ENCODE results near the gene FOXA2. TPM values are rescaled to one million over a fixed set of nuclear protein-coding genes. Genes with fewer than 3 reads are reported as not detected.

The FOXA2 gene
- total RNA-seq, 1 donor from 2014 or later = 141 TPM

GRCh38 chr20:22623211-22623610, 38.8 kb upstream of the FOXA2 start:
- Mint-ChIP-seq H3K27me3 (no peaks in the 10 kb centered on the region), H3K4me3 (ENCODE audit: low read depth) (no peak overlapping the region), H3K36me3 (ENCODE audit: insufficient read depth) (no peaks in the 10 kb centered on the region), H3K4me1 (ENCODE audit: low read depth) (peaks cover 28% of the 10 kb centered on the region), H3K27ac (no peak overlapping the region), H3K9me3 (ENCODE audit: low read depth) (no peaks in the 10 kb centered on the region)
- no peak for DNase-seq (ENCODE audit: low spot score, unreplicated experiment)
- TF ChIP-seq, protein P1, sequence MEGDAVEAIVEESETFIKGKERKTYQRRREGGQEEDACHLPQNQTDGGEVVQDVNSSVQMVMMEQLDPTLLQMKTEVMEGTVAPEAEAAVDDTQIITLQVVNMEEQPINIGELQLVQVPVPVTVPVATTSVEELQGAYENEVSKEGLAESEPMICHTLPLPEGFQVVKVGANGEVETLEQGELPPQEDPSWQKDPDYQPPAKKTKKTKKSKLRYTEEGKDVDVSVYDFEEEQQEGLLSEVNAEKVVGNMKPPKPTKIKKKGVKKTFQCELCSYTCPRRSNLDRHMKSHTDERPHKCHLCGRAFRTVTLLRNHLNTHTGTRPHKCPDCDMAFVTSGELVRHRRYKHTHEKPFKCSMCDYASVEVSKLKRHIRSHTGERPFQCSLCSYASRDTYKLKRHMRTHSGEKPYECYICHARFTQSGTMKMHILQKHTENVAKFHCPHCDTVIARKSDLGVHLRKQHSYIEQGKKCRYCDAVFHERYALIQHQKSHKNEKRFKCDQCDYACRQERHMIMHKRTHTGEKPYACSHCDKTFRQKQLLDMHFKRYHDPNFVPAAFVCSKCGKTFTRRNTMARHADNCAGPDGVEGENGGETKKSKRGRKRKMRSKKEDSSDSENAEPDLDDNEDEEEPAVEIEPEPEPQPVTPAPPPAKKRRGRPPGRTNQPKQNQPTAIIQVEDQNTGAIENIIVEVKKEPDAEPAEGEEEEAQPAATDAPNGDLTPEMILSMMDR (IDR thresholded peaks at IDR 0.05; ENCODE audit: unreplicated experiment) = no peak

- TF ChIP-seq, protein P1 (IDR thresholded peaks at IDR 0.05; ENCODE audit: unreplicated experiment) = no peak
- Mint-ChIP-seq H3K9me3 (ENCODE audit: low read depth) (peaks cover 2% of the 10 kb centered on the region), H3K4me1 (ENCODE audit: low read depth) (peaks cover 48% of the 10 kb centered on the region), H3K4me3 (ENCODE audit: low read depth) (no peak overlapping the region), H3K36me3 (ENCODE audit: insufficient read depth) (no peaks in the 10 kb centered on the region), H3K27me3 (no peaks in the 10 kb centered on the region), H3K27ac (peak overlapping the region; percentile 82)
- DNase-seq (ENCODE audit: low spot score, unreplicated experiment) = no peak
Observed at GRCh38 chr20:22620342-22620741, 36.0 kb upstream of the FOXA2 start.

GRCh38 chr20:22619806-22620205, 35.4 kb upstream of the FOXA2 start:
- DNase-seq (ENCODE audit: low spot score, unreplicated experiment) = no peak
- H3K27ac Mint-ChIP-seq = peak overlapping the region; percentile 81
- peaks cover 48% of the 10 kb centered on the region for H3K4me1 Mint-ChIP-seq (ENCODE audit: low read depth)
- peaks cover 3% of the 10 kb centered on the region for H3K9me3 Mint-ChIP-seq (ENCODE audit: low read depth)
- TF ChIP-seq, protein P1 (IDR thresholded peaks at IDR 0.05; ENCODE audit: unreplicated experiment) = no peak
- no peaks in the 10 kb centered on the region for H3K27me3 Mint-ChIP-seq
- no peaks in the 10 kb centered on the region for H3K36me3 Mint-ChIP-seq (ENCODE audit: insufficient read depth)
- no peak overlapping the region for H3K4me3 Mint-ChIP-seq (ENCODE audit: low read depth)

GRCh38 chr20:22619272-22619671, 34.9 kb upstream of the FOXA2 start:
- Mint-ChIP-seq H3K4me3 (ENCODE audit: low read depth) (no peak overlapping the region), H3K27me3 (no peaks in the 10 kb centered on the region), H3K36me3 (ENCODE audit: insufficient read depth) (no peaks in the 10 kb centered on the region), H3K27ac (peak overlapping the region; percentile 81), H3K4me1 (ENCODE audit: low read depth) (peaks cover 53% of the 10 kb centered on the region), H3K9me3 (ENCODE audit: low read depth) (peaks cover 3% of the 10 kb centered on the region)
- DNase-seq (ENCODE audit: low spot score, unreplicated experiment) = no peak
- TF ChIP-seq, protein P1 (IDR thresholded peaks at IDR 0.05; ENCODE audit: unreplicated experiment) = no peak

DNA sequence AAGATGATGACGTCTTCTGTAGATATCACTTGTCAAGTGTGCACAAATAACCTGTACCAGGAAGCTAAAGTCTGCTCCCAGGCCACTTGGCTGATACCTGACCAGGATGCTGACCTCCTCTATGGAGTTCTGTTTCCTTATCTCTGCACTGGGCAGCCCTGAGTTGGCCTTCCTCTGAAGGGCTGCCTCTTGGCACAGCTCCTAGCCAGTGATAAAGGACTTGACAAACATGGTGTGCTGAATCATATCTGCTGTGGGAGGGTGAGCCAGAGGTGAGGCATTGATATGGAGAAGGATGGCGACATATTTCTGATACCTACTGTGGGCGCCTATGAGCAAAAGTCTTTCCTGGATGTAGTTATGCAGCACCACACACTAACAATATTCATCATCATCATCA, 32.8 kb upstream of the FOXA2 start:
- peaks cover 4% of the 10 kb centered on the region for H3K27me3 Mint-ChIP-seq
- peaks cover 53% of the 10 kb centered on the region for H3K4me1 Mint-ChIP-seq (ENCODE audit: low read depth)
- DNase-seq (ENCODE audit: low spot score, unreplicated experiment) = no peak
- peaks cover 3% of the 10 kb centered on the region for H3K9me3 Mint-ChIP-seq (ENCODE audit: low read depth)
- peak overlapping the region; percentile 10 for H3K4me3 Mint-ChIP-seq (ENCODE audit: low read depth)
- H3K36me3 Mint-ChIP-seq (ENCODE audit: insufficient read depth) = no peaks in the 10 kb centered on the region
- TF ChIP-seq, protein P1 (IDR thresholded peaks at IDR 0.05; ENCODE audit: unreplicated experiment) = no peak
- peak overlapping the region; percentile 21 for H3K27ac Mint-ChIP-seq

All from progenitor cell of endocrine pancreas (in vitro differentiated cells).